Mucosa of rectum (tissue), 2 donors: ENCODE measurements around the gene GATA3.

ENCODE experiments used
- H3K27ac ChIP-seq, 2 donors: one replicate each; pipeline ENCODE4 v1.7.0; 2013; ENCODE audit warnings: inconsistent platforms in 2 of 2, low read depth in 2 of 2, low read length in 2 of 2
- H3K27me3 ChIP-seq, 2 donors: one replicate each; pipeline ENCODE4 v1.7.0; 2013; ENCODE audit warnings: low read length in 2 of 2; ENCODE audit not compliant: control insufficient read depth in 2 of 2, insufficient read depth in 2 of 2
- H3K36me3 ChIP-seq, 2 donors: one replicate each; pipeline ENCODE4 v1.7.0; 2013; ENCODE audit warnings: low read length in 2 of 2; ENCODE audit not compliant: control insufficient read depth in 2 of 2, insufficient read depth in 2 of 2
- H3K4me1 ChIP-seq, 2 donors: one replicate each; pipeline ENCODE4 v1.7.0; 2013; ENCODE audit warnings: low read length in 2 of 2, mild to moderate bottlenecking in 1 of 2; ENCODE audit not compliant: control insufficient read depth in 2 of 2, insufficient read depth in 2 of 2
- H3K4me3 ChIP-seq, 2 donors: one replicate each; pipeline ENCODE4 v1.7.0; 2013; ENCODE audit warnings: low read length in 2 of 2
- H3K9ac ChIP-seq, 2 donors: one replicate each; pipeline ENCODE4 v1.7.0; 2013; ENCODE audit warnings: low read length in 2 of 2, low read depth in 1 of 2, mild to moderate bottlenecking in 1 of 2
- H3K9me3 ChIP-seq, 2 donors: one replicate each; pipeline ENCODE4 v1.7.0; 2013; ENCODE audit warnings: low read length in 2 of 2; ENCODE audit not compliant: control insufficient read depth in 2 of 2
- donor health status: healthy.
- donor health status: Normal muscosa, but diverticular disease.

GATA3 gene

DNA sequence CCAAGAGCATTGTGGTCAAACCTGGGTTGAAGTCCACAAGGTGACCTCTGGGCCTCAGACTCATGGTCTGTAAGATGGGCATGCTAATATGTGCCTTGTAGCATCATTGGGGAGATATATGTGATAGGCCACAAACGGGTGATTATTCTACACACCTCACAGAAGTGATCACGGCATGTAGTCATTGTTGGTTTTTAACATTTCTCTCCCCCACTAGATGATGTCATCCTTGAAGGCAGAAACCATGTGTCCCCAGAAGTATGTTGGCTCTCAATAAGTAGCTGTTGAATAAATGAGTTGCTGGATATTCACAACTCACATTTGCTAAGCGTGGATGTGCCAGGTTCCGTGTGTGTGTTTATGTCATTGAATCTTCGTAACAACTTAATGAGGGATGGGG, 42.4 kb downstream of the GATA3 start:
- Histone ChIP-seq H3K4me1 (no peaks in the 10 kb centered on the region), H3K9ac (no peak overlapping the region), H3K4me3 (no peak overlapping the region), H3K9me3 (no peaks in the 10 kb centered on the region), H3K27ac (no peak overlapping the region), H3K36me3 (no peaks in the 10 kb centered on the region), H3K27me3 (no peaks in the 10 kb centered on the region)

DNA sequence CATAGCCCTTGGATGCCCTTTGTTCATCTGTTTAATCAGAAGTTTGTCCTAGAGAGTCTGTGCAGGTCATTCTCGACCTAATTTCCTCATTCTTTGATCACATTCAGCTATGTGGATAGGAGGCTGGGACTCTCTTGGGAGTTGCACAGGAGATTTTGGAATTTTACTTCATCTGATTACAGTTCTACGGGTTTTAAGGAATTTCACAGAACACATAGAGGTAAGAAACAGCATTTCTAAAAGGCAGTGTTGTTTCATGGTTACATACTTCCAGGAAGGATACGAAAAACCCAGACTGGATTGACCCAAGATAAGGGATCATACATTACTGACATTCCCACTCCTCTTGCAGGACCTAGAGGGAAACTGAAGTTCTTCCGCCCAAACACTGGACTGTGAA, 45.9 kb downstream of the GATA3 start:
- Histone ChIP-seq H3K9ac (no peak overlapping the region), H3K4me3 (no peak overlapping the region)

DNA sequence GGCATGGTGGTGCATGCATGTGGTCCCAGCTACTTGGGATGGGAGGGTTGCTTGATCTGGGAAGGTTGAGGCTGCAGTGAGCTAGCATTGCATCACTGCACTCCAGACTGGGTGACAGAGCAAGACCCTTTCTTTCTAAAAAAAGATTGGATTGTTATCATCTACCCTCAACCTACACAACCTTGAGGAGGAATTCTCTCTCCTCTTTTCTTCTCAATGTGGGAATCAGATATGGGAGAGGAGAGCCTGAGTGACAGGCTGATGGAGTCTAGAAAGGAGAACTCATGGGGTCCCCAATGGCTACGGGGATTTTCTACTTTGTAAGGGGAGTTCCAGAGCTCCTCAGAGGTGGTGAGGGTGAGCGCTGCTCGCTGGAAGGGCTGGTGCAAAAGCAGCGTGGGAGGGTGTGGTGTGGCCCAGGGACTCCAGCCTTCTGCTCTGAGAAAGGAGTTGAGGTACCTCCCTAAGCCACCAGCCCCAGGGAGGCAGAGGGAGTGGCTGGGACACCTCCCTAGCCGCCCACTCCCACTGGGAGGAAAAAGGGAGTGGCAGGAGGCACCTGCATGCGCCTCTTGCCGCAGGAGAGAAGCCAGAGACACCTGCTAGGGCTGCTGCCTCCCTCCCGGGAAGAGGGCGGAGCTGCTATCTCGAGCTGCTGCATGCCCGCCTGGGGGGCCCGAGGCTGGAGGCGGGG, 48.4 kb downstream of the GATA3 start:
- Histone ChIP-seq H3K36me3 (no peaks in the 10 kb centered on the region), H3K9me3 (no peaks in the 10 kb centered on the region), H3K4me3 (no peak overlapping the region), H3K27me3 (peaks cover 0 to 4% of the 10 kb centered on the region in 2 donors), H3K9ac (no peak overlapping the region), H3K4me1 (no peaks in the 10 kb centered on the region), H3K27ac (no peak overlapping the region)

More for the DNA sequence above, 45.9 kb downstream of the GATA3 start:
- Histone ChIP-seq H3K9me3 (no peaks in the 10 kb centered on the region), H3K36me3 (no peaks in the 10 kb centered on the region), H3K4me1 (no peaks in the 10 kb centered on the region), H3K27me3 (peaks cover 0 to 2% of the 10 kb centered on the region in 2 donors), H3K27ac (no peak overlapping the region)

DNA sequence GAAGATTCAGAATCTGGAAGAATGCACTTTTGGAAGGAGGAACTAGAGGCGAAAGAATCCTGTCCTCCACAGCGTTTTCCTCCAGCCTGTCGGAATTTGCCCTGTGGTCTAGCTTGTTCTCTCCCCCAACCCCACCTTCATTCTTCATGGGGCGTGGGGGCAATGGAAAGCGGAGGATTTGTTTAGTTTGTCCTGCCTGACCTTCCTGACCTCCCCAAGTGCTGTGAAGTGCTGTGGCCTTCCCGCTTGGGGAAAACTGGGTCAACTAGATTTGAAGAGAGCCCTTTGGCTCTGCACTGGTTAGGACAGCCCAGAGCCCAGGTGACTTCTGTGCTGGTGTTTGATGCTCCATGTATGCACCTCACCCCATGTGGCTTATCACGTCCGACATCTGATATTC, 49.1 kb downstream of the GATA3 start:
- H3K4me3 ChIP-seq: no peak overlapping the region
- H3K27me3 ChIP-seq: peaks cover 0 to 4% of the 10 kb centered on the region in 2 donors
- H3K9ac ChIP-seq: no peak overlapping the region
- no peaks in the 10 kb centered on the region for H3K36me3 ChIP-seq
- no peak overlapping the region for H3K27ac ChIP-seq
- no peaks in the 10 kb centered on the region for H3K4me1 ChIP-seq
- H3K9me3 ChIP-seq: no peaks in the 10 kb centered on the region

DNA sequence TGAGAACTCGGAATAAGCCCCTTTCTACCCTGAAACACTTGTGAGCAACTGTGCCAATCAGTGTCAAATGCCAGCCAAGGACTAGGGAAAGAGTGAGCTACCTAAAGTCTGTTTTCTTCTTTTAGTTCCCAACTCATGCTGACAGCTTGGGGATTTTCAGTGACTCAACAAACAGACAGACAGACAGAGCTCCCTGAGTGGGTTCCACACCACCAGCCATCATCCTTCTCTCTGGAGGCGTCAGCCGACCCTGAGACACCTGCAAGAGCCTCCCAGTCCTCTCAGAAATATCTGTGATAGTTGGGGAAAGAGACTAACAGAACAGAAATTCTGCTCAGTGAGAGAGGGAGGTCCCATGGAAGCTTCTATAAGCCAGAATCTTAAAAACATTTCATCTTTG, 49.5 kb downstream of the GATA3 start:
- Histone ChIP-seq H3K9me3 (no peaks in the 10 kb centered on the region), H3K4me1 (no peaks in the 10 kb centered on the region), H3K27me3 (peaks cover 0 to 4% of the 10 kb centered on the region in 2 donors), H3K4me3 (no peak overlapping the region), H3K9ac (no peak overlapping the region), H3K36me3 (no peaks in the 10 kb centered on the region), H3K27ac (no peak overlapping the region)

DNA sequence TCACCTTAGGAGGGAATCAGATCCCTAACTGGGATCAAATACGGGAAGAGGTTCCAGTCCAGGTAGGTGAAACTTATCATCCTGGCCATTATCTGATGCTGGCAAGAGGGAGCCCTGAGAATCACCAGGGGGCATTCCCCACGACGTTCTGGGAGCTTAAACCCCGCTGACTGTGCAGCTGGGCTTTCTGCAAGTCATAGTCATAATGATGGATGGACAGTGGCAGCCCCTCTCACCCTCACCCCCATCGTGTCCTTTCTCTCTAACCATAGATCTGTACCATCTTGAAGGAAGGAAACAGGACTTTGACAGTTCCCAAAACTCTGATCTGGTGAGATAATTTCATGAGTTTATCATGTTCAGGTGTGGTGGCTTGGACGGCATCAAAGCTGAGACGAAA, 50.2 kb downstream of the GATA3 start:
- H3K9me3 ChIP-seq: no peaks in the 10 kb centered on the region
- H3K9ac ChIP-seq: no peak overlapping the region
- no peak overlapping the region for H3K27ac ChIP-seq
- peaks cover 0 to 4% of the 10 kb centered on the region in 2 donors for H3K27me3 ChIP-seq
- no peaks in the 10 kb centered on the region for H3K36me3 ChIP-seq
- H3K4me3 ChIP-seq: no peak overlapping the region
- no peaks in the 10 kb centered on the region for H3K4me1 ChIP-seq

DNA sequence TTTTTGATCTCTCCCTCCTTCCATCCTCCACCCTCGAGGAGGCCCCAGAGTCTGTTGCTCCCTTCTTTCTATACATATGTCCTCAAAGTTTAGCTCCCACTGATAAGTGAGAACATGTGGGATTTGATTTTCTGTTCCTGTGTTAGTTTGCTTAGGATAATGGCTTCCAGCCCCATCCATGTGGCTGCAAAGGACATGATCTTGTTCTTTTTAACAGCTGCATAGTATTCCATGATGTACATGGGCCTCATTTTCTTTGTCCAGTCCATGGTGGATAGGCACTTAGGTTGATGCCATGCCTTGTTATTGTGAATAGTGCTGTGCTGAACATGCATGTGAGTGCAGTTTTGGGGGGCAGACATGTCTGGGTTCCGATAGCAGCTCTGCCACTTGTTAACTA, 51.4 kb downstream of the GATA3 start:
- H3K4me3 ChIP-seq: no peak overlapping the region
- no peak overlapping the region for H3K9ac ChIP-seq
- no peak overlapping the region for H3K27ac ChIP-seq
- H3K27me3 ChIP-seq: peaks cover 0 to 4% of the 10 kb centered on the region in 2 donors
- no peaks in the 10 kb centered on the region for H3K4me1 ChIP-seq
- H3K36me3 ChIP-seq: no peaks in the 10 kb centered on the region
- H3K9me3 ChIP-seq: no peaks in the 10 kb centered on the region

DNA sequence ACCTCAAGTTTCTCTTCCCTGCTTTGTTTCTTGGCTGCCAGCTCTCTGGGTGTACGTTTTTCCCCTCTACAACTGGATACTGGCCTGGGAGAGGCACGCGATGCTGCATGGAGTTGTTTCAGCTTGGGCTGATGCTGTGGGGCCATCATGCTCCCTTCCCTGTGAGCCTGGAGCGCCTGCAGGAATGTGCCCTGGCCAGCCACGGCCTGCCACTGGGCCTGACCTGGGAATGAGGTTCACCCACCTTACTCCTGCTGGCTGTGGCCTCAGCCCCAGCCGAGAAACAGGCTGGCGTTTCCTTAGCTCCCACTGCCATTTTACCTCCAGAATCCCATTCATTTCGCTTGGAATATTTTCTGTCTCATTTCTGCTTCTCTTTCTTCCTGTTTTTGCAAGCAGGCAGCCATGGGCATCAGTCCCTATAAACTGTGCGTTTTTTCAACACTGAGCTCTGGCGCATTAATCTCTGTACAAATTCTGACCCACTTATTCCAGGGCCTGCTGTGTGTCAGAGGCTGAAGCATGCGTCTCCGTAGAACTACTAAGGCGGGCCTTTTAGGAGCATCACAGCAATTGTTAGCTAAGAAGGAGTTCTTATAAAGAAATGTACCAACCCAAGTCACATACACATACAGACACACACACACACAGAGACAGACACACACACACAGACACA, 57.9 kb downstream of the GATA3 start:
- Histone ChIP-seq H3K4me3 (no peak overlapping the region), H3K27me3 (no peaks in the 10 kb centered on the region), H3K27ac (no peak overlapping the region), H3K9ac (no peak overlapping the region), H3K4me1 (no peaks in the 10 kb centered on the region), H3K9me3 (no peaks in the 10 kb centered on the region), H3K36me3 (no peaks in the 10 kb centered on the region)

DNA sequence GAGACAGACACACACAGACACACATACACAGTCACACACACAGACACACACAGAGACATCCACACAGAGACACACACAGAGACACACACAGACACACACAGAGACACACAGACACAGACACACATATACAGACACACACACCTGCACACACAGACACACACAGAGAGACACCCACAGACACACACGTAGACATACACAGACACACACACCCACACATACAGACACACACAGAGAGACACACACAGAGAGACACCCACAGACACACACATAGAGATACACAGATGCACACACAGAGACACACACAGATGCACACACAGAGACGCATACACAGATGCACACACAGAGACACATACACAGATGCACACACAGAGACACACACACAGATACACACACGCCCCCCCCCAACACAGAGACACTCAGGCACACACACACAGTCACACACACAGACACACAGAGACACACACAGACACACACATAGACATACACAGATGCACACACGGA, 58.5 kb downstream of the GATA3 start:
- Histone ChIP-seq H3K9me3 (no peaks in the 10 kb centered on the region), H3K36me3 (no peaks in the 10 kb centered on the region), H3K4me1 (no peaks in the 10 kb centered on the region)

DNA sequence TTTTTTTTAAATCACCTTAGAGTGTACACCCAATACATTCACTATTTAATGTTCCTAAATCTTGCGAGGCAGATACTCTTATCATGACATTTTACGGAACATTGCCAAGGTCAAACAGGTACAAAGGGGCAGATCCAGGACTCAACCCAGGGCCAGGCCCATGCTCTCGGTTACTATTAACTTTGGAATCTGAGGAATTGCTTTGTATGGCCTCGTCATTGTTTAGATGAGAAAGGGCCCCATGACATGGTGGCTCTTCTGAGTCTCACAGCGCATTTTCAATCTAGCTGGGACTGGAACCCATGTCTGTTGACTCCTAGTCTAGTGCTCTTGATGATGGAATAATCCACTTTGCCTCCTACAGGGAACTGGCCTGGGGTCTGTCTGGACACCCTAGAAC, 59.1 kb downstream of the GATA3 start:
- no peaks in the 10 kb centered on the region for H3K36me3 ChIP-seq
- H3K4me1 ChIP-seq: no peaks in the 10 kb centered on the region

More for the DNA sequence above, 58.5 kb downstream of the GATA3 start:
- Histone ChIP-seq H3K9ac (no peak overlapping the region), H3K4me3 (no peak overlapping the region), H3K27me3 (no peaks in the 10 kb centered on the region), H3K27ac (no peak overlapping the region)

More for the DNA sequence above, 59.1 kb downstream of the GATA3 start:
- Histone ChIP-seq H3K9me3 (no peaks in the 10 kb centered on the region), H3K27ac (no peak overlapping the region), H3K27me3 (no peaks in the 10 kb centered on the region), H3K9ac (no peak overlapping the region), H3K4me3 (no peak overlapping the region)
